Activated CD4-positive, CD25-positive, alpha-beta regulatory T cell treated with anti-CD3 and anti-CD28 coated beads, Interleukin-2, amount 50 U/mL, for 16 hours (primary cell): ENCODE data around the gene GBF1.

Source experiments
- DNase-seq: peaks from one replicate; pipeline ENCODE4 v3.0.0-alpha.2; 2020; ENCODE audit warnings: low read depth, low spot score

Gene GBF1

GRCh38 chr10:102395400-102396316 is 150.3 kb downstream of the GBF1 start, which contains the start of gene NFKB2:
NFKB2 (plus strand) TSS chr10:102395705; CDS start chr10:102395960, 255 bp downstream.
- peak; percentile 86 for DNase-seq

GRCh38 chr10:102396317-102396650 is 151.0 kb downstream of the GBF1 start:
- DNase-seq, result no peak

- DNase-seq, result no peak
These were observed 151.4 kb downstream of the GBF1 start for GRCh38 chr10:102396730-102397151.

GRCh38 chr10:102397222-102398171 is 152.2 kb downstream of the GBF1 start:
- no peak for DNase-seq

GRCh38 chr10:102398172-102399020 is 153.1 kb downstream of the GBF1 start:
- no peak for DNase-seq

GRCh38 chr10:102399217-102400021 is 154.1 kb downstream of the GBF1 start:
- peak; percentile 75 for DNase-seq

GRCh38 chr10:102400076-102400475 is 154.7 kb downstream of the GBF1 start:
- no peak for DNase-seq

GRCh38 chr10:102400598-102401341 is 155.4 kb downstream of the GBF1 start:
- no peak for DNase-seq

- no peak for DNase-seq
These were observed 156.0 kb downstream of the GBF1 start for GRCh38 chr10:102401342-102401654.

- DNase-seq, result no peak
These were observed 156.6 kb downstream of the GBF1 start for GRCh38 chr10:102401735-102402511.

- no peak for DNase-seq
These were observed 157.2 kb downstream of the GBF1 start for GRCh38 chr10:102402512-102402896.

- DNase-seq, result no peak
These were observed 157.8 kb downstream of the GBF1 start for GRCh38 chr10:102403115-102403514.

- no peak for DNase-seq
These were observed 159.2 kb downstream of the GBF1 start for GRCh38 chr10:102404361-102405107.

GRCh38 chr10:102405108-102405571 is 159.8 kb downstream of the GBF1 start:
- no peak for DNase-seq

GRCh38 chr10:102405632-102406031 is 160.3 kb downstream of the GBF1 start:
- DNase-seq, result no peak

- no peak for DNase-seq
These were observed 161.5 kb downstream of the GBF1 start for GRCh38 chr10:102406815-102407214.

- no peak for DNase-seq
These were observed 162.2 kb downstream of the GBF1 start for GRCh38 chr10:102407425-102408130.
